ENCODE results near the gene MAST2. TPM values are rescaled to one million over a fixed set of nuclear protein-coding genes. Genes with fewer than 3 reads are reported as not detected.

Gene MAST2
- total and polyA plus RNA-seq, 4 donors = 12.4 to 68.5 (median 49.7) TPM

DNA sequence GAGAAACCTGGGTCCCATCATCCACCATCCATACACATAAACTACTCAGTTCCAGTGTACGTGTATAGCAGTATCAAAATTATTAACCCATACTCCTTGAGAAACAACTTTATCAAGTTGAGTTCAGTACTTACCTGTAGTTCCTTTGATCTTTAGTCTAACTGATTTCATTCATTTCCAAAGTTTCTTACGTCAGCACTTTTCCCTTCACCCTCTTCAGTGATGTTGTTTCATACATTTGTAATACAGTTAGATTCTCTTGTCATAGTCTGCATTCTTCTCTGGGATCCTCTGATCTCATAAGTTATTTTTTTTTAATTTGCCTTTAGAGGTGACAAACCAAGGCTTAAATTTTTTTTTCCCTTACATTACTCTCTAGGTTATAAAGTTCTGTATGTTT, 185.8 kb downstream of the MAST2 start:
- no peak for DNase-seq
- Histone ChIP-seq H3K36me3 (ENCODE audit: control insufficient read depth in 1 of 2, insufficient read depth in 2 of 2, low read length in 1 of 2) (no peaks in the 10 kb centered on the region), H3K4me3 (ENCODE audit: low read length in 2 of 2) (no peak overlapping the region), H3K9me3 (ENCODE audit: control insufficient read depth, low read length) (no peaks in the 10 kb centered on the region), H3K27me3 (ENCODE audit: control insufficient read depth in 1 of 2, insufficient read depth in 2 of 2, low read length in 1 of 2) (no peaks in the 10 kb centered on the region), H3K4me1 (ENCODE audit: control insufficient read depth in 1 of 2, insufficient read depth in 2 of 2, low read length in 2 of 2) (no peaks in the 10 kb centered on the region), H3K27ac (ENCODE audit: low read depth in 1 of 2, low read length in 2 of 2) (no peak overlapping the region)
- intact Hi-C loops (cut with DNase I) = no loop called here
- WGBS, 2 donors = 94 to 99% methylated on average over 2 of the region's 2 CpGs
- ATAC-seq (ENCODE audit: low FRiP score) = no peak

- H3K4me3 ChIP-seq (ENCODE audit: low read length in 2 of 2) = no peak overlapping the region
- intact Hi-C loops (cut with DNase I) = no loop called here
- no peak for DNase-seq
- H3K4me1 ChIP-seq (ENCODE audit: control insufficient read depth in 1 of 2, insufficient read depth in 2 of 2, low read length in 2 of 2) = no peaks in the 10 kb centered on the region
- no peaks in the 10 kb centered on the region for H3K9me3 ChIP-seq (ENCODE audit: control insufficient read depth, low read length)
- no peaks in the 10 kb centered on the region for H3K27me3 ChIP-seq (ENCODE audit: control insufficient read depth in 1 of 2, insufficient read depth in 2 of 2, low read length in 1 of 2)
- no peak for ATAC-seq (ENCODE audit: low FRiP score)
- H3K27ac ChIP-seq (ENCODE audit: low read depth in 1 of 2, low read length in 2 of 2) = no peak overlapping the region
- 65 to 76% methylated on average over 6 of the region's 6 CpGs for WGBS, 2 donors
- H3K36me3 ChIP-seq (ENCODE audit: control insufficient read depth in 1 of 2, insufficient read depth in 2 of 2, low read length in 1 of 2) = no peaks in the 10 kb centered on the region
Measured at GRCh38 chr1:45994423-45994822, 191.0 kb downstream of the MAST2 start.

DNA sequence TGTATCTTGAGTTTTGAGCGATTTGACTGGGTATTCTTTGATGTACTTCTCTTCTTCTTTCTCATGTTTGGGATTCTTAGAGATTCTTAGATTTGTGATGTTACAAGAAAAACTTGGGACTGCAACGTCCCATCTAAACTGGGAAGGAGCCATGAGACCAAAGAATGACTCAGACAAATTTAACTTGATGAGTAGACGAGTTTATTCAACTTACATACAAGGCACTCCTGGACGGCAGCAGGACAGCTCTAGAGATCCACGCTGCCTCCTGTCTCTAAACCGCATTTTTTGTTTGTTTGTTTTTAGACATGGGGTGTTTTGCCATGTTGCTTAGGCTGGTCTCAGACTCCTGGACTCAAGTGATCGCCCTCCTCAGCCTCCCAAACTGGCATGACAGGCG, 191.9 kb downstream of the MAST2 start:
- no peaks in the 10 kb centered on the region for H3K27me3 ChIP-seq (ENCODE audit: control insufficient read depth in 1 of 2, insufficient read depth in 2 of 2, low read length in 1 of 2)
- H3K27ac ChIP-seq (ENCODE audit: low read depth in 1 of 2, low read length in 2 of 2) = no peak overlapping the region
- H3K4me3 ChIP-seq (ENCODE audit: low read length in 2 of 2) = no peak overlapping the region
- H3K36me3 ChIP-seq (ENCODE audit: control insufficient read depth in 1 of 2, insufficient read depth in 2 of 2, low read length in 1 of 2) = no peaks in the 10 kb centered on the region
- 85 to 89% methylated on average over 8 of the region's 8 CpGs for WGBS, 2 donors
- ATAC-seq (ENCODE audit: low FRiP score) = no peak
- intact Hi-C loops (cut with DNase I) = no loop called here
- no peaks in the 10 kb centered on the region for H3K4me1 ChIP-seq (ENCODE audit: control insufficient read depth in 1 of 2, insufficient read depth in 2 of 2, low read length in 2 of 2)
- DNase-seq = no peak
- no peaks in the 10 kb centered on the region for H3K9me3 ChIP-seq (ENCODE audit: control insufficient read depth, low read length)

- H3K27ac ChIP-seq (ENCODE audit: low read depth in 1 of 2, low read length in 2 of 2) = no peak overlapping the region
- WGBS, 2 donors = 64 to 70% methylated on average over 3 of the region's 3 CpGs
Measured at GRCh38 chr1:45998020-45998617, 194.7 kb downstream of the MAST2 start.

DNA sequence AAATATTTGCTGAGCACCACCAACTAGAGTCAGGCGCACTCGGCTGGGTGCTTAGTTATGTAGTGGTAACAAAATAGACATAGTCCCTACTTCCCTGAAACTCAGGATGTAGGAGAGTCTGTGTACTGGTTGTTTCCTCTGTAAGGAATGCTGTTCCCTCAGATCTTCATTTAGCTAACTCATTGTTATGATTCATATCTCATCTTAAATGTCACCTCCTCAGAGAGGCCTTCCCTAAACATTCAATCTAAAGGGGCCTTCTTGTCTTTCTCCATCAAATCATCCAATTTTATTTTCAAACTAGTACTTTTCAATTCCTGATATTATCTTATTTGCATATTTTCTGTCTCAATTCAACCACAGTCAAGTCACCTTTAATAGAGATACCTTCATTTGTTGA, 196.1 kb downstream of the MAST2 start:
- WGBS, 2 donors = 95 to 96% methylated on average over 2 of the region's 2 CpGs
- intact Hi-C loops (cut with DNase I) = no loop called here
- H3K4me3 ChIP-seq (ENCODE audit: low read length in 2 of 2) = no peak overlapping the region

More at GRCh38 chr1:45998020-45998617, 194.7 kb downstream of the MAST2 start:
- Histone ChIP-seq H3K4me1 (ENCODE audit: control insufficient read depth in 1 of 2, insufficient read depth in 2 of 2, low read length in 2 of 2) (no peaks in the 10 kb centered on the region), H3K4me3 (ENCODE audit: low read length in 2 of 2) (no peak overlapping the region), H3K27me3 (ENCODE audit: control insufficient read depth in 1 of 2, insufficient read depth in 2 of 2, low read length in 1 of 2) (no peaks in the 10 kb centered on the region), H3K36me3 (ENCODE audit: control insufficient read depth in 1 of 2, insufficient read depth in 2 of 2, low read length in 1 of 2) (peaks cover 0 to 2% of the 10 kb centered on the region in 2 donors), H3K9me3 (ENCODE audit: control insufficient read depth, low read length) (no peaks in the 10 kb centered on the region)
- ATAC-seq (ENCODE audit: low FRiP score) (no peak), DNase-seq (no peak)
- intact Hi-C loops (cut with DNase I) = no loop called here

GRCh38 chr1:46001081-46001785, 197.8 kb downstream of the MAST2 start:
- intact Hi-C loops (cut with DNase I) = no loop called here
- WGBS, 2 donors = 93 to 94% methylated on average over 3 of the region's 3 CpGs
- peaks cover 0 to 8% of the 10 kb centered on the region in 2 donors for H3K36me3 ChIP-seq (ENCODE audit: control insufficient read depth in 1 of 2, insufficient read depth in 2 of 2, low read length in 1 of 2)
- no peaks in the 10 kb centered on the region for H3K27me3 ChIP-seq (ENCODE audit: control insufficient read depth in 1 of 2, insufficient read depth in 2 of 2, low read length in 1 of 2)
- no peak overlapping the region for H3K4me3 ChIP-seq (ENCODE audit: low read length in 2 of 2)
- H3K9me3 ChIP-seq (ENCODE audit: control insufficient read depth, low read length) = no peaks in the 10 kb centered on the region
- H3K4me1 ChIP-seq (ENCODE audit: control insufficient read depth in 1 of 2, insufficient read depth in 2 of 2, low read length in 2 of 2) = no peaks in the 10 kb centered on the region
- H3K27ac ChIP-seq (ENCODE audit: low read depth in 1 of 2, low read length in 2 of 2) = no peak overlapping the region
- ATAC-seq (ENCODE audit: low FRiP score) = no peak
- DNase-seq = no peak

More for the DNA sequence above, 196.1 kb downstream of the MAST2 start:
- ATAC-seq (ENCODE audit: low FRiP score) (no peak), DNase-seq (no peak)
- Histone ChIP-seq H3K4me1 (ENCODE audit: control insufficient read depth in 1 of 2, insufficient read depth in 2 of 2, low read length in 2 of 2) (no peaks in the 10 kb centered on the region), H3K27ac (ENCODE audit: low read depth in 1 of 2, low read length in 2 of 2) (no peak overlapping the region), H3K27me3 (ENCODE audit: control insufficient read depth in 1 of 2, insufficient read depth in 2 of 2, low read length in 1 of 2) (no peaks in the 10 kb centered on the region), H3K9me3 (ENCODE audit: control insufficient read depth, low read length) (no peaks in the 10 kb centered on the region), H3K36me3 (ENCODE audit: control insufficient read depth in 1 of 2, insufficient read depth in 2 of 2, low read length in 1 of 2) (peaks cover 0 to 2% of the 10 kb centered on the region in 2 donors)

GRCh38 chr1:46002551-46003150, 199.2 kb downstream of the MAST2 start:
- Histone ChIP-seq H3K27ac (ENCODE audit: low read depth in 1 of 2, low read length in 2 of 2) (no peak overlapping the region), H3K4me1 (ENCODE audit: control insufficient read depth in 1 of 2, insufficient read depth in 2 of 2, low read length in 2 of 2) (no peaks in the 10 kb centered on the region), H3K27me3 (ENCODE audit: control insufficient read depth in 1 of 2, insufficient read depth in 2 of 2, low read length in 1 of 2) (no peaks in the 10 kb centered on the region), H3K9me3 (ENCODE audit: control insufficient read depth, low read length) (no peaks in the 10 kb centered on the region), H3K36me3 (ENCODE audit: control insufficient read depth in 1 of 2, insufficient read depth in 2 of 2, low read length in 1 of 2) (peaks cover 9 to 11% of the 10 kb centered on the region in 2 donors), H3K4me3 (ENCODE audit: low read length in 2 of 2) (no peak overlapping the region)
- DNase-seq (no peak), ATAC-seq (ENCODE audit: low FRiP score) (no peak)
- intact Hi-C loops (cut with DNase I) = no loop called here
- 98 to 99% methylated on average over 3 of the region's 3 CpGs for WGBS, 2 donors

DNA sequence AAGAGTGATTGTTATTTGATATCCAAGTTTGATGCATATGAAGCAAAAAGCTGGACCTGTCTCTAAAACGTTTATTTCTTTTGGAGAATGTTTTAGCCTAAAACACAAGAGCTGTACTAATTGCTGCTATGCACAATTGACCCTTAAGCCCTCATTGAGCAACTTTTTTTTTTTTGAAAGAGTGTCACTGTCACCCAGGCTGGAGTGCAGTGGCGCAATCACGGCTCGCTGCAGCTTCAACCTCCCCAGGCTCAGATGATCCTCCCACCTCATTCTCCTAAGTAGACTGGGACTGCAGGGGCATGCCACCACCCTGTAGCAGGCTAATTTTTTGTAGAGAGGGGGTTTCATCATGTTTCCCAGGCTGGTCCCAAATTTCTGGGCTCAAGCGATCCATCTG, 199.9 kb downstream of the MAST2 start:
- no peak for ATAC-seq (ENCODE audit: low FRiP score)
- H3K36me3 ChIP-seq (ENCODE audit: control insufficient read depth in 1 of 2, insufficient read depth in 2 of 2, low read length in 1 of 2) = peaks cover 11% of the 10 kb centered on the region in 2 donors
- DNase-seq = no peak
- intact Hi-C loops (cut with DNase I) = no loop called here
- no peak overlapping the region for H3K27ac ChIP-seq (ENCODE audit: low read depth in 1 of 2, low read length in 2 of 2)
- H3K4me3 ChIP-seq (ENCODE audit: low read length in 2 of 2) = no peak overlapping the region
- no peaks in the 10 kb centered on the region for H3K4me1 ChIP-seq (ENCODE audit: control insufficient read depth in 1 of 2, insufficient read depth in 2 of 2, low read length in 2 of 2)
- no peaks in the 10 kb centered on the region for H3K27me3 ChIP-seq (ENCODE audit: control insufficient read depth in 1 of 2, insufficient read depth in 2 of 2, low read length in 1 of 2)
- no peaks in the 10 kb centered on the region for H3K9me3 ChIP-seq (ENCODE audit: control insufficient read depth, low read length)
- WGBS, 2 donors = 89 to 92% methylated on average over 5 of the region's 5 CpGs

GRCh38 chr1:46004492-46004891, 201.1 kb downstream of the MAST2 start:
- Histone ChIP-seq H3K36me3 (ENCODE audit: control insufficient read depth in 1 of 2, insufficient read depth in 2 of 2, low read length in 1 of 2) (peaks cover 11 to 13% of the 10 kb centered on the region in 2 donors), H3K27ac (ENCODE audit: low read depth in 1 of 2, low read length in 2 of 2) (no peak overlapping the region), H3K9me3 (ENCODE audit: control insufficient read depth, low read length) (no peaks in the 10 kb centered on the region), H3K4me3 (ENCODE audit: low read length in 2 of 2) (no peak overlapping the region), H3K27me3 (ENCODE audit: control insufficient read depth in 1 of 2, insufficient read depth in 2 of 2, low read length in 1 of 2) (no peaks in the 10 kb centered on the region), H3K4me1 (ENCODE audit: control insufficient read depth in 1 of 2, insufficient read depth in 2 of 2, low read length in 2 of 2) (no peaks in the 10 kb centered on the region)
- ATAC-seq (ENCODE audit: low FRiP score) (no peak), DNase-seq (no peak)
- WGBS, 2 donors = 100% methylated on average over 1 of the region's 1 CpG
- intact Hi-C loops (cut with DNase I) = no loop called here
